Kidney glomerular epithelial cell (primary cell): ENCODE measurements around the gene NPTN.
A peak's percentile ranks its signal among the peaks of the same experiment; 100 is the strongest.
"Not testable (repeated sequence)": the region's sequence is repeated elsewhere in the genome, so short reads cannot be mapped to it uniquely, and the experiment has no call there.

Source experiments
- DNase-seq: peaks from one replicate; lab custom pipeline; 2025; lab: John Stamatoyannopoulos, UW

Gene NPTN

GRCh38 chr15:73600413-73601335 lies 32.5 kb downstream of the NPTN start:
- no peak for DNase-seq

DNA sequence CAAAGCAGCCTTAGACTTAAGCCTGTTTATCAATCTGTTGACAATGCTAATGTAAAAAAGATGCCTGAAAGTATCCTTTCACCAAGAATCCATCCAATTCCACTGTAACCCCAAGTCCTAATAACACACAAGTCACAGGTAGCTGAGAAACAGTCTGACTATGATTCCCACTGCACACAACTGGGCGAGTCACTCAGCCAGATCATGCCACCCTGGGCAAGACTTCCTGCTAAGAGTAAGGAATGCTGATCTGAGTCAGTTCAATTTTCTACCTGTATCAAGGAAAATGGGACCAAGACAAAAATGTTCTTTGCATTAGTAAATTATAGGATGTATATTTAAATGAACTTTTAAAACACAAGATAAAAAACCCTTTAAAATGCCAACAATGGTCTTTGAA lies 33.3 kb downstream of the NPTN start:
- DNase-seq, result peak; percentile 61

GRCh38 chr15:73598530-73599160 lies 34.5 kb downstream of the NPTN start:
- no peak for DNase-seq

- DNase-seq, result no peak
Observed at GRCh38 chr15:73597036-73597638, 36.1 kb downstream of the NPTN start.

DNA sequence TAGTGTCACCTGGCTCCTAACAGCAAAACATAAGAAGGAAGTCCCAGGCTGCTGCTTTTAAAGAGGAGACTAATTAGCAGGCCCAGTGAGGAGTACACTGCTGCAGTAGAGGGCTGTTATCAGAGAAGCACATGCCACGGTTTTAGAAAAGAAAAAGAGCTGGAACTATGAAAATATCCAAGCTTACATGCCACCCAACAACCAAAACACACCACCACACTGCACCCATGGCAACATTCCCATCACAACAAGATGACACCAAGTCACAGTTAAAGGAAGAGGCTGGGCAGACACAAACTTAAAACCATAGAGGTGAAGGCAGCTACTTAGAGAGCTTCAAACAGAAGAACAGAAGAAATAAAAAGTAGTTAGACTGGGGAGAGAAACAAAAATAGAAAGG lies 37.0 kb downstream of the NPTN start:
- no peak for DNase-seq

DNA sequence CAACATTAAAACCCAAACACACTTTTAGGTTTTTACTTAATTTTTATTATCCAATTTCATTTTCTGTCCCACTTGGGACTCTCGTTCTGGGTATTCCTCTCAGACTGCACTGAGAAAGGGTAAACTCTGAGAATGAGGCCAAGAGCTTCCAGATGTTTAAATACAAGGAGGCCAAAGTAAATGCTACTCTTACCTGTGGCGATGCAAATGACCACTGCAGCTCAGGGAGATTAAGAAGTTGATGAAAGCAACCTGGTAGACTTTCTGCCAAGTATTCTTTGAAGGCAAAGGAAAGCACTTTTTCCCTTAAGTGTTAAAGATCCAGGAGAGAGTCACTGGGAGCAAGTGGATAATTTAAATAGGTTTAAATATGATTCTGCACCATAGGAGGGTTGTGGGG lies 39.1 kb downstream of the NPTN start:
- no peak for DNase-seq

GRCh38 chr15:73593304-73594074 lies 39.7 kb downstream of the NPTN start:
- no peak for DNase-seq

- no peak for DNase-seq
Observed at GRCh38 chr15:73590263-73590662, 42.9 kb downstream of the NPTN start.

GRCh38 chr15:73589766-73590165 lies 43.4 kb downstream of the NPTN start:
- no peak for DNase-seq

DNA sequence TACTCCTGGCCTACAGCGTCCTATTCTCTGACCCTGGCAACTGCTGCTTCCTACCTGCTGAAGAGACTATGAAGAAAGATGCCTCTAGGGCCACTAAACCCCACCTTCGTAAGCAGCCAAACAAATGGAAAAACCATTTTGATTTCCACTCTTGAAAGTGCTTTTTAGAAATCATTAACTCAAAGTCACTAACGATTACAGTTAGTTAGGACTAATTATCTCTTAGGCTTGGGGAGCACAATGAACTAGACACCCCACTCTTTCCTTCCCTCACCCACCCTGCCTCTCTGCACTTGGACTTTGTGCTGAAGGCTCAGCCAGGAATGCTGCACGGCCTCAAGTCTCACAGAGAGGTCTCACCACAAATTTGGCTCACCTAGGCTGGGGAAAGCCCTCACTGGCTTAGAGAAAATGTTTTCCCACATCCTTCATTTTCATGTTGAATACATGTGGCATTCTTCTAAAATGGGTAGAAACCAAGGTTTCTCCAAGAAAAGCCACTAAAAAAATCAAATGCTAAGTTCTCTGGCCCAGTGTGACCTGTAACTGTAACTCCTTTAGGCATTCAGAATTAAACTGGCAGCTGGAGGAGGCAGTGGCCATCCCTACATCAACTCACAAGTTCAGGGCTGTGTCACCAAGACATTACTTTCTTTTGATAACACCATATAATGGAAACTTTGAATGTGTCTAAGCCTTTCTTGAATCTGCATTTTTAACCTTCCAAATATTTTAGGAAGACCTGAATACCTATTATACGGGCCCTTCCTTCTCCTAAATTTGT lies 47.1 kb downstream of the NPTN start:
- DNase-seq, result no peak

DNA sequence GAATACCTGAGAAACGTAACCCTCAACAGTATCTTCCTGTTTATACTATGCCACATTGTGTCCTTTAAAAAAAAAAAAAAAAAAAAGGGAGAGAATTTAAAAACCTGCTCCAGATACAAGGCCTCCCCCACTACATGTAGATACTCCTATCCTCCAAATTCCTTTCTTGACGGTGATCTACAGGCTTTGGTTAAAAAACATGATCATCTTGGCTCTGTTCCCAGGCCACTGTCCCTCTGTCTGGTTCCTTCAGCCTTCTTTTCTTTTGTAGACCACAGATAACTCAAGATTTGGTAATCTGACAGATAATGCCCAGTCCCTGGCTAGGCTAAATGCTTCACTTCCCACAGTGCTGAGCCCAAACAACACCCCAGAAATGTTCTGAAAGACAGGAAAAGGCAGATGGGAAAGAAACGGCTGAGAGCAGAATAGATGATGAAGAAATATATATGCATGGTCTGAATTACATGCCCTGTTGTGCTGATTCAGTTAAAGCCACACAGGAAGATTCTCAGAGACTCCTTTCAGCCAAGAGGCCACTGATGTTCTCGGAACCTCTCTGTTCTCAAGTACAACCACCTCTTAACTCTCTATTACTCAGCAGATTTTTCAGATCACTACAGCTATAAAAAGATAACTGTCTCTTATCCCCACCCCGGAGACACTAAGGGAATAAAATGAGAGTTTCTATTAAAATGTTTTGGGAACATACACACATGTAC lies 48.3 kb downstream of the NPTN start:
- DNase-seq, result no peak

- DNase-seq, result no peak
Observed at GRCh38 chr15:73583544-73583943, 49.6 kb downstream of the NPTN start.

GRCh38 chr15:73582851-73583379 lies 50.3 kb downstream of the NPTN start:
- DNase-seq, result no peak

- DNase-seq, result no peak
Observed at GRCh38 chr15:73578026-73578425, 55.2 kb downstream of the NPTN start.

- not testable (repeated sequence) for DNase-seq
Observed at GRCh38 chr15:73577593-73577992, 55.6 kb downstream of the NPTN start.

- DNase-seq, result no peak
Observed at GRCh38 chr15:73575636-73576247, 57.4 kb downstream of the NPTN start.

DNA sequence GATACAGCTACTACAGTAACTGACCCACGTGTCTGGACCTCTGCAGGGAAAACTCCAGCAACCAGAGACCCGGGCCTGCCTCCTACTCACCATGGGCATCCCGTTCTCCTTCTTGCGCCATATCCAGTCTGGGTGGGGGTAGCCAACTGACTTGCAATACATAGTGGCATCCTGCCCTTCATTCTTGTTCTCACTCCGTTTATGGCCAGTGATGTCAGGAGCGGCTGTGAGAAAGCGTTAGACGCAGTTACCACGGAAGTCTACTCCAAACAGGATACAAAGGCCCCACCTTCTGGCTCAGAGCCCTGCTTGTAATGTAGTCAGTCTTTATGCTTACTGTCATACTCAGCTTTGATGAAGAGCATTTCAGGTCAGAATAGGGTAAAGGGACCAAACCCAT lies 59.6 kb downstream of the NPTN start:
- DNase-seq, result no peak

DNA sequence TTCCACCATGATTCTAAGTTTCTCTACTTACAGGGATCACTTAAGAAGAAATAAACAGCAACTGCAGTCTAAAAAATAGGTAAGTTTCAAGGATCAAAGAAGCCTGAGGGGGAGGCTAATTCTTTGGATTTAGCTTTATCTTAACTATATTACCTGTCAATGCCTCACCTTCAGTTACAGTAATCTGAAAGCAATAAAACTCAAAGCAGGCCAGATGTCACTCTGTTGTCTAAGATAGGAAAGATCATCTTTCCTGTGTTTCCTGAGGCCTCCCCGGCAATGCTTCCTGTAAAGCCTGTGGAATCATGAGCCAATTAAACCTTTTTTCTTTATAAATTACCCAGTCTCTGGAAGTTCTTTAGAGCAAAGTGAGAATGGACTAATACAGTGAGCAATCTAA lies 60.2 kb downstream of the NPTN start:
- no peak for DNase-seq

DNA sequence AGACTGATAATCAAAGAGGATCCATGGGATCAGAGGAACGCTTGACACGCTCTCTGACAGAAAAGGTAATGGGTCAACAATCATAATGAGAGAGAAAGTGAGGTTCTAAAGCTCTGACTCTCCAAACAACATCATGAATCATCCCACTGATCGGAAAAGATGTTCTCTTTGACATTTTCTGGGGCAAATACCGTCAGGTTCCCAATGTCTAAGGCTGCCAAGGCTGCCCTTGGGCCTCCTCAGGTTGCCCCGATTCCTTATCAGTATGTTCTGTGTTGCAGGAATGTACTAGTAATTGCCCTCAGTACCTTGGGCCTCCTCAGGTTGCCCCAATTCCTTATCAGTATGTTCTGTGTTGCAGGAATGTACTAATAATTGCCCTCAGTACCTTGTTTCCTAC lies 60.9 kb downstream of the NPTN start:
- no peak for DNase-seq

DNA sequence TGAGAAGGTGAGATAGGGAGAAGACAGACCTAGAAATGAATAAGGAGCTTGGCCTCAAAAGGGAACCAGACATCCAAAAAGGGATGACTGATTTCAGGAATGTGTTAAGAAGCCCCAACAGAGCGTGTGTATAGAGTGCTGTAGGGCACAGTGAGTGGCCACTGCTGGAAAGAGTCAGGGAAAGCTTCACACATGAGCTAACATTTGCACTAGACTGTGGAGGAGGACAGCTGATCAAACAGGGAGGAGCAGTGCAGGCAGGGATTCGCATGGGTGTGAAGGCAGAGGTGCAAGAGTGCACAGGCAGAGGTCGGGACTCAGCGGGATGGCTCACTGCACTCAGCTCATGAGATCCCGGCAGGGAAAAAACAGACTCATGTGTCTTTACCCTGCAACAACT lies 61.8 kb downstream of the NPTN start:
- DNase-seq, result peak; percentile 88
